Heart left ventricle (tissue), 13 donors: ENCODE measurements around the gene THSD4.

Source experiments
- POLR2A ChIP-seq, 2 donors: fragments of 450-650 bp; IDR thresholded peaks; one replicate each; pipeline ENCODE4 v1.6.1; 2017; ENCODE audit warnings: antibody characterized with exemption in 2 of 2, mild to moderate bottlenecking in 2 of 2, moderate library complexity in 2 of 2
- TF ChIP-seq, protein P1 (sequence below), 12 donors: fragments of 200-600 bp; sonication (generic) in 4 of 12; IDR thresholded peaks; one replicate each; pipeline versions ENCODE4 v1.5.0 to v1.8.0; 2018 to 2022; ENCODE audit warnings: antibody characterized with exemption in 12 of 12, mild to moderate bottlenecking in 5 of 12
- donor health status: ischemic (EF 13 %, LVEDD 7.1; RV severe dilation, severe dysfunction).
- donor health status: DM: no; HTN: yes; CAD: no.
- donor health status: DM: no; HTN: no; CAD: no.
- donor health status: ischemic (EF 25% LVEDD 6.9; RV normal size, moderate dysfunction).
- donor health status: ischemic (EF 25% LVEDD 5.7; RV mildly dilated, moderate dysfunction).
- donor health status: ischemic (EF 35%, LVEDD 5.7; RV mildly dilated, moderate dysfunction).
- donor health status: nonischemic (EF 11% LVEDD 7.7; RV severe dilation, severe dysfunction).
- donor health status: DM: yes; HTN: yes; CAD: no.
- donor health status: PGD.
- donor health status: ischemic (EF 29% LVEDD 5.4; RV normal size, mild dysfunction).
- donor health status: nonischemic (EF 23%, LVEDD 6.1; RV moderate dilation, normal function).

- TF ChIP-seq, protein P1, sequence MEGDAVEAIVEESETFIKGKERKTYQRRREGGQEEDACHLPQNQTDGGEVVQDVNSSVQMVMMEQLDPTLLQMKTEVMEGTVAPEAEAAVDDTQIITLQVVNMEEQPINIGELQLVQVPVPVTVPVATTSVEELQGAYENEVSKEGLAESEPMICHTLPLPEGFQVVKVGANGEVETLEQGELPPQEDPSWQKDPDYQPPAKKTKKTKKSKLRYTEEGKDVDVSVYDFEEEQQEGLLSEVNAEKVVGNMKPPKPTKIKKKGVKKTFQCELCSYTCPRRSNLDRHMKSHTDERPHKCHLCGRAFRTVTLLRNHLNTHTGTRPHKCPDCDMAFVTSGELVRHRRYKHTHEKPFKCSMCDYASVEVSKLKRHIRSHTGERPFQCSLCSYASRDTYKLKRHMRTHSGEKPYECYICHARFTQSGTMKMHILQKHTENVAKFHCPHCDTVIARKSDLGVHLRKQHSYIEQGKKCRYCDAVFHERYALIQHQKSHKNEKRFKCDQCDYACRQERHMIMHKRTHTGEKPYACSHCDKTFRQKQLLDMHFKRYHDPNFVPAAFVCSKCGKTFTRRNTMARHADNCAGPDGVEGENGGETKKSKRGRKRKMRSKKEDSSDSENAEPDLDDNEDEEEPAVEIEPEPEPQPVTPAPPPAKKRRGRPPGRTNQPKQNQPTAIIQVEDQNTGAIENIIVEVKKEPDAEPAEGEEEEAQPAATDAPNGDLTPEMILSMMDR (IDR thresholded peaks at IDR 0.05) = peak; percentile 69 to 86 (median 80)
- no peak for TF ChIP-seq POLR2A (IDR thresholded peaks at IDR 0.05)
These were observed 628.7 kb downstream of the THSD4 start for GRCh38 chr15:71743861-71744382.
